Natural killer cell treated with Interleukin-12 subunit alpha and Interleukin-12 subunit beta and Interleukin-15 and Interleukin-18, amount 100 ng/mL, for 72 hours (primary cell): ENCODE results near the gene PPFIA4. TPM values are rescaled to one million over a fixed set of nuclear protein-coding genes. Genes with fewer than 3 reads are reported as not detected.

Source experiments
- ATAC-seq, 2 donors: fragments of 150-1000 bp; cut with Tn5 transposase in 1 of 2; sonication (Bioruptor Pico), chemical (Tn5 transposase) in 1 of 2; 2 replicates each; pipeline ENCODE4 v1.10.0; 2021
- DNase-seq: peaks from one replicate; pipeline ENCODE4 v3.0.0; 2022; ENCODE audit warnings: low spot score
- H3K27ac Mint-ChIP-seq, 2 donors: 1 replicate in 1 of 2; 2 replicates in 1 of 2; pipeline ENCODE4 v1.8.0; 2022; ENCODE audit warnings: mixed read lengths in 2 of 2, mild to moderate bottlenecking in 1 of 2, moderate library complexity in 1 of 2
- H3K27me3 Mint-ChIP-seq, 2 donors: 1 replicate in 1 of 2; 2 replicates in 1 of 2; pipeline ENCODE4 v1.8.0; 2022; ENCODE audit warnings: mixed read lengths in 2 of 2
- H3K36me3 Mint-ChIP-seq: one replicate; pipeline ENCODE4 v1.8.0; 2022; ENCODE audit warnings: mixed read lengths
- H3K4me1 Mint-ChIP-seq, 2 donors: 1 replicate in 1 of 2; 2 replicates in 1 of 2; pipeline ENCODE4 v1.8.0; 2022; ENCODE audit warnings: low read depth in 2 of 2, mixed read lengths in 2 of 2, mild to moderate bottlenecking in 1 of 2
- H3K4me3 Mint-ChIP-seq: one replicate; pipeline ENCODE4 v1.8.0; 2022; ENCODE audit warnings: mixed read lengths
- H3K9me3 Mint-ChIP-seq: 2 replicates; pipeline ENCODE4 v1.8.0; 2022; ENCODE audit warnings: mixed read lengths
- total RNA-seq, 2 donors: library from RNA; stranded (reverse); gene quantifications; one replicate each; pipeline ENCODE4 v1.2.3, GENCODE V29; 2022

Gene PPFIA4
- total RNA-seq, 2 donors from 2014 or later: 19.6 to 44.7 TPM

- Mint-ChIP-seq H3K4me3 (no peak overlapping the region), H3K4me1 (no peaks in the 10 kb centered on the region), H3K9me3 (no peaks in the 10 kb centered on the region), H3K27ac (no peak overlapping the region), H3K36me3 (peaks cover 4% of the 10 kb centered on the region), H3K27me3 (peaks cover 27 to 45% of the 10 kb centered on the region in 2 donors)
- DNase-seq: no peak
- no peak for ATAC-seq
These were observed 76.9 kb downstream of the PPFIA4 start for GRCh38 chr1:203103216-203103615.

- peaks cover 31 to 52% of the 10 kb centered on the region in 2 donors for H3K27me3 Mint-ChIP-seq
- no peak for ATAC-seq
- H3K4me1 Mint-ChIP-seq: no peaks in the 10 kb centered on the region
- H3K9me3 Mint-ChIP-seq: no peaks in the 10 kb centered on the region
- H3K4me3 Mint-ChIP-seq: no peak overlapping the region
- no peak for DNase-seq
- H3K36me3 Mint-ChIP-seq: peaks cover 4% of the 10 kb centered on the region
- H3K27ac Mint-ChIP-seq: no peak overlapping the region
These were observed 77.7 kb downstream of the PPFIA4 start for GRCh38 chr1:203103829-203104495.

GRCh38 chr1:203104789-203105390, 78.6 kb downstream of the PPFIA4 start:
- DNase-seq (no peak), ATAC-seq (no peak)
- Mint-ChIP-seq H3K4me1 (no peaks in the 10 kb centered on the region), H3K27ac (no peak overlapping the region), H3K27me3 (peaks cover 37 to 61% of the 10 kb centered on the region in 2 donors), H3K36me3 (peaks cover 4% of the 10 kb centered on the region), H3K9me3 (no peaks in the 10 kb centered on the region), H3K4me3 (no peak overlapping the region)

GRCh38 chr1:203112475-203112874, 86.2 kb downstream of the PPFIA4 start:
- H3K4me3 Mint-ChIP-seq: no peak overlapping the region
- no peaks in the 10 kb centered on the region for H3K4me1 Mint-ChIP-seq
- ATAC-seq (no peak), DNase-seq (no peak)
- peaks cover 27 to 36% of the 10 kb centered on the region in 2 donors for H3K27me3 Mint-ChIP-seq
- no peaks in the 10 kb centered on the region for H3K9me3 Mint-ChIP-seq
- H3K36me3 Mint-ChIP-seq: no peaks in the 10 kb centered on the region
- no peak overlapping the region for H3K27ac Mint-ChIP-seq

GRCh38 chr1:203113308-203113707, 87.0 kb downstream of the PPFIA4 start:
- no peak for DNase-seq
- Mint-ChIP-seq H3K27ac (no peak overlapping the region), H3K4me1 (no peaks in the 10 kb centered on the region), H3K9me3 (no peaks in the 10 kb centered on the region), H3K36me3 (no peaks in the 10 kb centered on the region), H3K27me3 (peaks cover 25 to 30% of the 10 kb centered on the region in 2 donors), H3K4me3 (no peak overlapping the region)
- no peak for ATAC-seq

- peaks cover 20 to 28% of the 10 kb centered on the region in 2 donors for H3K27me3 Mint-ChIP-seq
- ATAC-seq (no peak), DNase-seq (no peak)
- no peak overlapping the region for H3K27ac Mint-ChIP-seq
- no peaks in the 10 kb centered on the region for H3K36me3 Mint-ChIP-seq
- no peaks in the 10 kb centered on the region for H3K4me1 Mint-ChIP-seq
- no peaks in the 10 kb centered on the region for H3K9me3 Mint-ChIP-seq
- H3K4me3 Mint-ChIP-seq: no peak overlapping the region
These were observed 87.9 kb downstream of the PPFIA4 start for GRCh38 chr1:203114202-203114601.

GRCh38 chr1:203116091-203116820, 90.0 kb downstream of the PPFIA4 start:
- peaks cover 0 to 5% of the 10 kb centered on the region in 2 donors for H3K4me1 Mint-ChIP-seq
- no peak overlapping the region for H3K4me3 Mint-ChIP-seq
- H3K36me3 Mint-ChIP-seq: no peaks in the 10 kb centered on the region
- ATAC-seq (peak in 1 of 2 donors; percentile 8), DNase-seq (no peak)
- H3K27ac Mint-ChIP-seq: no peak overlapping the region
- H3K9me3 Mint-ChIP-seq: no peaks in the 10 kb centered on the region
- H3K27me3 Mint-ChIP-seq: peaks cover 28 to 31% of the 10 kb centered on the region in 2 donors

- Mint-ChIP-seq H3K36me3 (no peaks in the 10 kb centered on the region), H3K27me3 (peaks cover 36 to 40% of the 10 kb centered on the region in 2 donors), H3K4me1 (peaks cover 6 to 12% of the 10 kb centered on the region in 2 donors), H3K9me3 (no peaks in the 10 kb centered on the region), H3K27ac (no peak overlapping the region), H3K4me3 (no peak overlapping the region)
- no peak for DNase-seq
- ATAC-seq: peak; percentile 39 to 66
These were observed 91.6 kb downstream of the PPFIA4 start for GRCh38 chr1:203117611-203118575.

GRCh38 chr1:203120325-203121153, 94.2 kb downstream of the PPFIA4 start:
- Mint-ChIP-seq H3K9me3 (no peaks in the 10 kb centered on the region), H3K27me3 (peaks cover 48 to 53% of the 10 kb centered on the region in 2 donors), H3K4me3 (no peak overlapping the region), H3K27ac (no peak overlapping the region), H3K4me1 (peaks cover 6 to 12% of the 10 kb centered on the region in 2 donors), H3K36me3 (no peaks in the 10 kb centered on the region)
- ATAC-seq (no peak), DNase-seq (peak; percentile 20)

GRCh38 chr1:203121186-203122015, 95.1 kb downstream of the PPFIA4 start:
- H3K36me3 Mint-ChIP-seq: no peaks in the 10 kb centered on the region
- H3K4me3 Mint-ChIP-seq: no peak overlapping the region
- no peaks in the 10 kb centered on the region for H3K9me3 Mint-ChIP-seq
- DNase-seq: peak; percentile 42
- ATAC-seq: no peak
- peaks cover 52 to 62% of the 10 kb centered on the region in 2 donors for H3K27me3 Mint-ChIP-seq
- peaks cover 6 to 15% of the 10 kb centered on the region in 2 donors for H3K4me1 Mint-ChIP-seq
- no peak overlapping the region for H3K27ac Mint-ChIP-seq

GRCh38 chr1:203122159-203122558, 95.9 kb downstream of the PPFIA4 start:
- DNase-seq: no peak
- H3K27me3 Mint-ChIP-seq: peaks cover 54 to 70% of the 10 kb centered on the region in 2 donors

GRCh38 chr1:203124011-203124410, 97.7 kb downstream of the PPFIA4 start:
- Mint-ChIP-seq H3K27me3 (peaks cover 57 to 64% of the 10 kb centered on the region in 2 donors), H3K36me3 (no peaks in the 10 kb centered on the region), H3K27ac (no peak overlapping the region), H3K4me3 (no peak overlapping the region), H3K9me3 (no peaks in the 10 kb centered on the region), H3K4me1 (peaks cover 6 to 21% of the 10 kb centered on the region in 2 donors)
- DNase-seq (no peak), ATAC-seq (no peak)

More at GRCh38 chr1:203122159-203122558, 95.9 kb downstream of the PPFIA4 start:
- peaks cover 6 to 19% of the 10 kb centered on the region in 2 donors for H3K4me1 Mint-ChIP-seq
- no peaks in the 10 kb centered on the region for H3K9me3 Mint-ChIP-seq
- H3K36me3 Mint-ChIP-seq: no peaks in the 10 kb centered on the region
- no peak for ATAC-seq
- no peak overlapping the region for H3K27ac Mint-ChIP-seq
- H3K4me3 Mint-ChIP-seq: no peak overlapping the region
